HT-29 (cell line): ENCODE data around the gene DEDD2. TPM values are rescaled to one million over a fixed set of nuclear protein-coding genes. Genes with fewer than 3 reads are reported as not detected.

ENCODE experiments used
- DNase-seq: peaks from one replicate; pipeline ENCODE4 v3.0.0-alpha.2; 2015; ENCODE audit warnings: low spot score
- total RNA-seq: library from RNA; depleted of rRNA; stranded (reverse); fragments of >200 nt; shearing (Covaris generic); gene quantifications from 2 replicates; pipeline ENCODE4 v1.2.3, GENCODE V29; 2014

Gene DEDD2
- total RNA-seq, 1 experiment from 2014 or later: 121 TPM

DNA sequence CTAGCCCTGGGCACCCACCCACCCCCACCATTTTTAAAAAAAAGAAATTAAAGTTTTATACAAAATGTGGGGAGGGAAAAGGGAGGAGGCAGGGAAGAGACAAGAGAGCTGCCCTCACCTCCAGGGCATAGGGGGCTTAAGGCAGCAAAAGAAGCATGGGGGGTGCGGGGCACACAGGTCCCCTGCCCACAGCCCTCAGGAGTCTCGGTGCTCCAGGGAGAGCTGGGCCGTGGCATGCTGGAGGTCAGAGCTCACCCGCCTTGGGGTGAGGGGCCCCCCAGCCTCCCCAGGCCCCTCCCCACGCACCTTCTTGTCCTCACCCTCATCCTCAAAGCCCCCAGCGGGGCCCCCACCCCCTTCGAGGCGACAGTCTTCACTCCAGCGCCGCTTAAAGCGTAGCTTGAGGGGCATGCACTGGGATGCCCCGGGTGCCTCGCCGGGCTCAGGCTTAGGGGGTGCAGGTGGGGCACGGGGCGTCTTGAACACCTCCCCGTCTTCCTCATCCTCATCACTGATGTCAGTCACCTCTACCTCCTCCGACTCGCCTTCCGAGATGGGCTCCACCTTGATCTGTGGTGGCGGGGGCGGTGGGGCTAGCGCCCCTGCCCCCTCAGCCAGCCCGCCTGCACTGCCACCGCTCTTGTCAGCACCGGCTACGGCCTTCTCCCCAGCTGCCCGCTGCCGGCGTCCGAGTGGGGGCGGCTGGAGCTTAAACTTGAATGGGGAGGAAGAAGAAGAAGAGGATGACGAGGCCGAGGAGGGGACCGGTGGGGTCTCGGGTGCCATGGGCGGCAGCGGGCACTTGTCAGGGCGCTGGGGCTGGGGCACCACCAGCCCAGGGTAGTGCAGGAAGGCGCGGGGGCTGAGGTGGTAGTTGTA, 31.0 kb upstream of the DEDD2 start:
- no peak for DNase-seq

DNA sequence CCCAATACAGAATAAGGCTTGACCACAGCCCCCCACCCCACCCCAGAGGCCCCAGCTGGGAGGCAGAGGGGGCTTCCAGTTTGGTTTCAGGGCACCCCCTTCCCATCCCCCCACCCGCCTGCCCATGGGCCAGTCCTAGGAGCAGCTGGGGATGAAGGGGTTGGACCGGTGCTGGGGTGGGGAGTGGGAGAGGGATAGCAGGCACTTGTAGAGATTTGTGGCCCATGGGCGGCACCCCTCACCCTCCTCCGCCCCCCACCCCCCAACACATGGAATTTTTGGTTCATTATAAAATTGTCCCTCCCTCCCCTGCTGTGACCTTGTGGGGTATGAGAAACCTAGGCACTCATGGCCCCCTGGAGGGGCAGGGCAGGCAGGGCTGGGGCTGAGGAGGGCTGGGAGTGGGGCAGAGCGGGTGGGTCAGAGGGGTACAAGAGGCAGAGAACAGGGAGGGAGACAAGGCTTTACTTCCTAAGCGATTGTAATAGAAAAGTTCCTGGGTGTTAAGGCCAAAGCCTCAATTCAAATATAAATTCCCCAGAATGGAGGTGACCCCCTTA, 30.2 kb upstream of the DEDD2 start:
- DNase-seq: no peak

DNA sequence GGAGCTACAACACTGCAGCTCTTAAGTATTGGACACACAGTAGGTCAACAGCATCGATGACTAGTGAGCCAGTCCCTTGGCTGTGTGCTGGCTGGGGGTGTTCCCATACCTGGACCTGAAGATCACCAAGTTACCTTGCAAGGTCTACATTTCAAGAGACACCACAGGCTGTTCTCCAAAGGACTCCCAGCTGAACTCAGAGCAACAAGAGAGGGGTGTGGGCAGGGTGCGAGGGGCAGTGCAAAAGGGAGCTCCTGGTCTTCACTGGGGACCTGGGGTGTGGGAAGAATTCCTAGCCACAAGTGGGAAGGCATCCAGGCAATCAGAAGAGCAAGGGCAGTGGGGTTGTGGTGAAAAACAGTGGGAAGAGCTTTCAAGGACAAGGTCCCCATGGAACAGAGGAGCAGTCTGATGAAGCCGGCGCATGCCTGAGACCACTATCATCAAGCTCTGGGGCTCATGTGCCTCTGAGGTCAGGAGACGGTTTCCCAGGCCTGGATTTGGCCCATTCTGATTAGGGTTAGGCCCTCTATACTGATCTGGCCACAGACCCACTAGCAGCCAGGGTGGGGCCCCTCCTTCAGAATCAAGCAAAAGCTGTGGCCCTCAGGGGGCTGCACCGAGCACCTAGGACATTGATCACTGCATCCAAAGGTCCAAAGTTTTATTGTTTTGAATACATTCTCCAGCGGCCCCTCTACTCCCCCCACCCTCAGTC, 29.6 kb upstream of the DEDD2 start:
- DNase-seq: no peak

DNA sequence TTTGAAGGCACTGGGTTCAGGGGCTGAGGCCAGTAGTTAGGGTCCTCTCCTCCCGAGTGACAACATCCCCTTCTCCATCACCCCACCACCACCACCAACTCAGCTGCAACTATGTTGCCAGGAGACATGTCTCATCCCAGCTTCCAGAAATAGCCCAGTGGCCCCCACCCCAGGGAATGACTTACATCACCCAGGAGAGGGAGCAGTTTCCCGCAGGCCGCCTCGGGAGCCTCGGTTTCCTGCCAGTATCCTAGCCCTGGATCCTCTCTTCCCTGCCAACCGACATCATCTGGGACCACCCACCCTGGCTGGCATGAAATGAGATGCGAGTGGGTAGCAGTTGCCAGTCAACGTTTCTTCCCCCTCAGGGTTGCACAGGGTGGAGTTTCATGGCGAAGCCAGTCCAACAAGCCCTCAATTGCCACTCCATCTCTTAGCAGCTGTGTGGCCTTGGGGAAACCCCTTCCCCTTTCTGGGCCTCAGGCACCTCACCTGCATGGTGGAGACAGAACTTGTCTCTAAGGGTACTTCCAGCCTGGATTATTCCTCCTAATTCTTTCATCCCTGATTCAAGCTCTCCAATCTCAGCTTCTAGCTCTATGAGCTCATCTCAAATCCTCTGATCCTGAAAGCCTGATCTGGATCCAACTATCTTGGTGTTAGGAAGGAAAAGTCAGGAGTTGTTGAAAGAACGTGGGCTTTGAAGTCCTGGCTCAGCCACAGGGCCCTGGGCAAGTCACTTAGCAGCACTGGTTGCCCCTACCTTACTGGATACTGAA, 28.9 kb upstream of the DEDD2 start:
- peak; percentile 84 for DNase-seq

DNA sequence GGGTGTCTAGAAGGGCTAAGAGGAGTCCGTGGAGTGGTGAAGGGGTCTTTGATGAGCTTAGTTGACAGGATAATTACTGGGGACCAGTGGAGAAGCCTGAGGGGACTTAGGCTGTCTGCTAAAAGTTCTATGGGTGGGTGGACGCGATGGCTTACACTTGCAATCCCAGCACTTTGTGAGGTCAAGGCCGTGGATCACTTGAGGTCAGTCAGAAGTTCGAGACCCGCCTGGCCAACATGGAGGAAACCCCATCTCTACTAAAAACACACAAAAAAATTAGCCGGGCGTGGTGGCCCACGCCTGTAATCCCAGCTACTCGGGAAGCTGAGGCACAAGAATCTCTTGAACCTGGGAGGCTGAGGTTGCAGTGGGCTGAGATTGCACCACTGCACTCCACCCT, 27.8 kb upstream of the DEDD2 start:
- no peak for DNase-seq

DNA sequence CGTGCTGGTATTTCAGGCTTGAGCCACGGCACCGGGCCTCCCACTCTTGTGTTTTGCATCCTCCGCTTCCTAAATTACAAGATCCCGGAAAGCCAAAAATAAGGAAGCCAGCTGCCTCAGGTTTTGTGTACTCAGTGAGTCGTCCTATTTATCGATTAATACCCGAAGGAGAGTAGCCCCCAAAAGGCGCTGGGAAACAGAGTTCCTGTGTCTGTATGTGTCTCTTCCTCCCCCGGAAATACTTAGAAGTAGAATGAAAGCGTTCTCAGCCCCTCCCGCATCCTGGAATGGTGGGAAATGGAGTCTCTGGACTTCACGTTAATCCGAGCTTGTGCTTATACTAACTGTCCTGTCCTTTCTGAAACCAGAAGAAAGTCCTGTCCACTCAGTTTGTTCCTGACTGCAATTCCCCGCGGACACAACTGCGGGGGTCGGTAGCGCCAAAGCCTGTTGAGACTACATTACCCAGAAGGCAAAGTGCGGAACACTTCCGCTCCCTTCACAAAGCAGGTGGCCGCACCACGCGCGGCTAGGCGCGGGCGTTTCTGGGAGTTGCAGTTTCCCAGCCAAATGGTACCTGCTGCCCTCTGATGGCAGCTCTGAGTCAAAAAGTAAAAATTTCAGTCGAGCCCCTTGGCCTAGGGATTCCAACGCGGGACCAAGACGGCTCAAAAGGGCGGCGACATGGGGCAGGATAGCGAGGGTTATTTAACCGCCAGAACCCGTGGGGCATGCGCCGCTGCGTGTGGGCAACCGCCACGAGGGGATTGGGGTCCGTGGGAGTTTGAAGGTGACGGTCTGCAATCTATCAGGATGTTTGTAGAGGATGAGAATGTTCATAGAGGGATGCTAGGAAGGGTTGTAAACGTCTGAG, 27.1 kb upstream of the DEDD2 start:
- peak; percentile 99 for DNase-seq

DNA sequence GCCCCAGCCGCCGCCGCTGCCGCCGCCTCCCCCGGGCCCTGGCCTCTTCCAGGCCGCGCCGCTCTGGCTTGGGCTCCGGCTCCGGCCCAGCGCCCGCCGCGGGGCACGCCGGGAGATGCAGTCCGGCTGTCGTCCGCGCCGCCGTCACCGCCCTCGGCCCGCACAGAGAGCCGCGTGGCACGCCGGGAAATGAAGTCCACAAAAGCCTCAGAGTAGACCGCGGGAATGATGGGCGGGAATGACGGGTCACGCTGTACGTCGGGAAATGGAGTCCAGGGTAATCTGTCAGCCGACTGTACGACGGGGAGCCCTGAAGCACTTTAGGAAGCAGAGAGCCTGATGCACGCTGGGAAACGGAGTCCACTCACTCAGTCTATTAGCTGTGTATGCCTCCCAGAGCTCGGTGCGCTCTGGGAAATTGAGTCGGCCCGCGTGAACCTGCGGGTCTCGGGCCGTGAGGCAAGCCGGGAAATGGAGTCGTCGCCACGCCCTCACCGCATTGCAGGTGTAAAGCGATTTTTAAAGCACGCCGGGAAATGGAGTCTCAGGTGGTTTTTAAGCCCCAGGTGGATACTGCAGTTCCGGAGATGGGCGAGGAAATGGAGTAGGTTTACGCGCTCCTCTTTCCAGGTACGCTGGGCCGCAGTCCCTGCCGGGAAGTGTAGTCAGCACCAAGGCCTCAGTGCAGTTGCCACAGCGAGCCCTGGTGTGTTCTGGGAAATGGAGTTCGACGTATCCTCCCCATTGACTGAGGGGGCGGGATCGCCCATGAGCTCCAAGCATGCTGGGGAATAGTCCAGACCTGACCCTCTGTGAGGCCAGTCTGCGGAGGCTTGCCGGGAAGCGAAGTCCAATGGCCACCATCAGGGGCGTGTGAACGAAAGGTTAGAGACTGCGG, 25.3 kb upstream of the DEDD2 start, which contains the start of gene GSK3A:
Gene GSK3A, minus strand, starts transcription at position 91 of the 898 bp plus-strand sequence. CDS start 137 bp downstream, outside the sequence.
- peak; percentile 100 for DNase-seq

DNA sequence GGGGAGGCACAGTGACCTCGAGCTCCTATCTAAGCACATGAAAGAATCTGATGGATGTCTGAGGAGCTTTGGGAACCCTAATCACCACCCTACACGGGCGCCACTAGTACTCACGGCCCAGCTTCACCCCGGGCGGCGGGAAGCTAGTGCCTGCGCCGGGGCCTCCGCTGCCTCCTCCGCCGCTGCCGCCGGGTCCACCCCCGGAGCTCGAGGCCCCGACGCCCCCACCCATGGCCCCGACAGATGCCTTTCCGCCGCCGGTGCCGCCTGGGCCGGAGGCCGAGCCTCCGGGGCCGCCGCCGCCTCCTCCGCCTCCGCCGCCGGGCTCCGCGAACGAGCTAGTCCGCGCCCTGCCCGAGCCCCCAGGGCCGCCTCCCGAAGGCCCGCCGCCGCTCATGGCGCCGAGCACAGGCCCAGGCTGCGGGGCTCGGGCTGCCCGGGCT, 24.6 kb upstream of the DEDD2 start:
- DNase-seq: no peak

DNA sequence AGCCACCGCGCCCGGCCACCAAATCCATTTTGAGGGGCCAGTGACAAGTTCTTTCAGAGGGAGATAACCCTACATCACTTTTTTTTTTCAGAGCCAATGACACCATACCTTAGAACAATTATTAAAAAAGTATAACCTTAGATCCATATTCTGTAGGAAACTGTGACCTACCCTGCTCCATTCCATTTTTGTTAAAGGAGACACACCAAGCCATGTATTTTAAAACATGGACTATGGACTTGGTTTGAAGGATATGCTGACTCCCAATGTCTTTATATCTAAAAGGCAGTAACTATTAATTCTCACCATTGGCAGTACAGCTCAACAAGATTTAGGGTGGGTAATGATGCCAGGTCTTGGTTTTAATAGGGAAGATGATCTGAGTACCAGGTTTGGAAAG, 23.8 kb upstream of the DEDD2 start:
- no peak for DNase-seq

DNA sequence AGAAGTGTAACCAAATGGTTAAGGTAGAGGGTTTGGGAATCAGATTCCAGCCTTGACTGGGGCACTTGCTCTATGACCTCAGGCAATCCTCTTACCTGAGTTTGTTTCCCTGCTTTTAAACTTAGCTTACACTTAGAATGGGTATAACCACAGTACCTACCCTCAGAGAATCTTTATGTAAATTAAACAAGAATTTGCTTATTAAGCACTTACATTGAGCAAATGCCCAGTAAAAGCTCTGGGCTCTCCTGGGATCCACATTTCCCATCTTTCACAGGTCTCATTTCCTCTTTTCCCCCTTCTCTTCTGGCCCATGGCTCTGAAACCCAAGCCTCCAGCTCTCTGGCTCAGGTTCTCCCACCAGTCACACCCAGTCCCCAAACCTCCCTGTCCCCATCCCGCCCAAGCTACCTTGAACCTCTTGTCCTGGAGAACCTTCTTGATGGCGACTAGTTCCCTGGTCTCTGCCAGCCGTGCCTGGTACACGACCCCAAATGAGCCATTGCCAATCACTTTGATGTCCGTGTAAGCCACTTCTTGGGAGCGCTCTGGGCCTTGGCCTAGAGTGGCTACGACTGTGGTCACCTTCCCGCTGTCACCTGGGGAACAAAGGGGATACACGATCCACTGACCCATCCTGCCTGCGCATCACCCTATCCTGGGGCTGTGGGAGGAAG, 22.2 kb upstream of the DEDD2 start:
- no peak for DNase-seq

DNA sequence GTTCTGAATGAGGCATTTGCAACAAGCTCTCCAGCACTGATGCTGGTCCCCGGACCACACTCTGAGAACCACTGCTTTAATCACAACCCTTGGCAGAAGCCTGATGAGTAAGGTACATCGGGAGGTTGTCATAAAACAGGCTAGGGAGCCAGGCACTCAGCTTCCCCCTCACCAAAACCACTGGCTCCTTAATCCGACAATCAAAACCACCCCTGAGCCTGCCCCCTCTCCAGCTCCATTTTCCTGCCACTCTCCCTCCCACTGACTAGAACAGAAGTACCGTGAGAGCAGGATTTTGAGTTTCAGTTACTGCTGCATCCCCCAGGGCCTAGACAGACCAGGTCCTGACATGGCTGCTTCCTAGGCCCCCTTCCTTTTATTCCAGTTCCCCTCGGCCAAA, 17.7 kb upstream of the DEDD2 start:
- DNase-seq: no peak

DNA sequence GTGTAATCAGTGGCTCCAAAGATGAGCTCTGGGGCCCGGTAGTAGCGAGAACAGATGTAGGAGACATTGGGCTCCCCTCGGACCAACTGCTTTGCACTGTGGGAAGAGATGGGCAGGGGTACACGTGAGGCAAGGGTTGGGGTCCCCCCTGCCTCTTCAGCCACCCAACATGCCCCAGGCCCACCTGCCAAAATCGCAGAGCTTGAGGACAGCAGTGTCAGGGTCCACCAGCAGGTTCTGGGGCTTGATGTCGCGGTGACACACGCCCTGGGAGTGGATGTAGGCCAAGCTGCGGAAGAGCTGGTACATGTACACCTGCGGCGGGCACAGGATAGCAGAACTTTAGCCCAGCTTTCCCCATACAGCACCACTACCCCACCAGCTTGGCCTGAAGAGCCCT, 16.9 kb upstream of the DEDD2 start:
- no peak for DNase-seq

DNA sequence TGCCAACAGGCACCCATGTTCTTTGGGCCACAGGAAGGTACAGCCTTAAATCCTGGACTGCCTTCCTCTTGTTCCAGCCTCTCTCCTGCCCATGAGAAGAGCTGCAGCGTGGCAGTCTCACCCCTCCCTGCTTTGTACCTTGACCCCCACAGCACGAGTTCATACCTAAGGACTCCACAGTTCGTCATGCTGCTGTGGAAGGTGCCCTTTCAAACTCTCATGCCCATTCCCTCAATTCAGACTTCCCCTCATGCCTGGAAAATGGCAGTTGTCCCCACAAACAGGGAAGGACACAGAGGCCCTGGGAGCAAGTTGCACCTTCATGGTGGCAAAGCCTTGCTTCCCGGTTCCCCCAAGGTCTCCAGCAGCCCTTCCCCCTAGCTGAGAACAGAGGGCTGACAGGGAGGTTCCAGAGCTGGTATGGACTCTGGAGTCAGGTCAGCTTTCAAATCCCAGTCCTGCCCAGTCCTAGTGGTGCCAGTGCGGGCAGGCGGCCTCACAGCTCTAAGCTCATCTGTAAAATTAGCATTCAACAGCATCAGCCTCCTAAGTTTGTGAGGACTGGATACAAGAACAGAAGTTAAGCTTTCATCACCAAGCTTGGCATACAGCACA, 16.3 kb upstream of the DEDD2 start:
- no peak for DNase-seq

DNA sequence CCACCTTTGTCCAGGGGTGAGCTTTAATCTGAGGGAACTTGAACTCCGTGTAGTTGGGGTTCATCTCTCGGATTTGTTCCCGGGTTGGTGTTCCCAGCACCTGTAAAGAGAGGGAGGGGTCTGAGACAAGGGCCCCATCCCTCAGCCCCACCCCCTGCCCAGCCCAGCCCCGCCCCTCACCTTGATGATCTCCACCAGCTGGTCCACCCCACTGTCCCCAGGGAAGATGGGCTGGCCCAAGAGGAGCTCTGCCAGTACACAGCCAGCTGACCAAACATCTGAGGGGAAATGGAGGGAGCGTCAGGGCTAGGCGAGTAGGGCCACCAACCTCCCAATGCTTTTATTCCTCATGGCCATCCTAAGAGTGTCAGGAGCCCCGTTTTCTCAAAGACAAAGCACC, 15.6 kb upstream of the DEDD2 start:
- DNase-seq: no peak

DNA sequence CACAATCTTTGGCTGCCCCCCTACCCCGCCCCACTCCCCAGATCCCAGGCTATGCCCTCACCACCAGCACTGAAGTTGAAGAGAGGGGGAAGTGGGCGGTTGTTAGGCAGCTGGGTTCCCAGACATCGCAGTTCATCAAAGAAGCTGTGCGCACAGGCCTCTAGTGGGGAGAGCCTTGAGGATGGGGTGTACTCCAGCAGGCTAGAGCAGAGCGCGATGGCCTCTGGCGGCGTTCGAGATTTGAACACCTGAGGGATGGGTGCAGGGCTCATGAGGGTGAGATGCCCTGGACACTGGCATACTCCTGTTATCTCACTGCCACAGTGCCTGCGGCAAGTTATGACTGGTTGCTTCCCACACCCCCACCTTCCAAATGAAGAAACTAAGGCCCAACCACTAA, 15.0 kb upstream of the DEDD2 start:
- DNase-seq: no peak

DNA sequence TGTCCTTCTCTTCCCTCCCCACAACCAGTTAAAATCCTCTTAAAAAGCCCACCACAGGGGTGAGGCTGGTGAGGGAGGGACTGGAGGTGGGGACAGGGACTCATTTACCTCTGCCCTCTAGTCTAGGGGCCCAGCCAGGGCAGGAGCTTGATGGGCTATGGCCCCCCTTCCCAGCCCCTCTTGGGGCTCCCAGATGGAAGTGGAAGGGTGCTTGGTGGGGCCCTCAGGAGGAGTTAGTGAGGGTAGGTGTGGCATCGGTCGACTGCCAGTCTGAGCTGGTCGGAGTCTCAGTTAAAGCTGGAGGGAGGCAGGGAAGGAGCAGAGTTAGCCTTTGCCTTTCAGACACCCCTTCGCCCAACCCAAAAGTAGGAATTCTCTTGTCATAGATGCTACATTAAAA, 13.1 kb upstream of the DEDD2 start:
- DNase-seq: no peak

DNA sequence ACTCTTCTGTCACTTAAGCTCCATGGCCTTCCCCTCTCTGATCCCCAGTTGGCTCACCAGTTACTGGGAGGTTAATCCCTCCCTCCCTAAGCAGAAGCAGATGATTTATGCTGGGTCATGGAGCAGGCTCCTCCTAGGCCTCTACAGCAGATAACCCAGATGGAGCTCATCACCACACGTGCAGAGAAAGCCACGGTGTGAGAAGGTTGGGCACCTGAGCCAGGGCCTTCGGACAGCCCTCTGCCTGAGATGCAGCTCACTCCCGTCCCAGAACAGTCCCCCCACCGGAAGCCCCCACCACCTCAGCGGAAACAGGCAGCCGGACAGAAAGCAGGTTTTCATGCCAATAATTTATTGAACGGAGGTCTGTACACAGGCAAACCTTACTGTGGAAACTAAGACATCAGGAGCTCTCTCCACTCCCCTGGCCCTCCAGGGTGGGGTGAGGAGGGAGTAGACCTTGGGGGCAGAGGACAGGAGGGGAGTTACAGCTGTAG, 12.4 kb upstream of the DEDD2 start:
- no peak for DNase-seq

DNA sequence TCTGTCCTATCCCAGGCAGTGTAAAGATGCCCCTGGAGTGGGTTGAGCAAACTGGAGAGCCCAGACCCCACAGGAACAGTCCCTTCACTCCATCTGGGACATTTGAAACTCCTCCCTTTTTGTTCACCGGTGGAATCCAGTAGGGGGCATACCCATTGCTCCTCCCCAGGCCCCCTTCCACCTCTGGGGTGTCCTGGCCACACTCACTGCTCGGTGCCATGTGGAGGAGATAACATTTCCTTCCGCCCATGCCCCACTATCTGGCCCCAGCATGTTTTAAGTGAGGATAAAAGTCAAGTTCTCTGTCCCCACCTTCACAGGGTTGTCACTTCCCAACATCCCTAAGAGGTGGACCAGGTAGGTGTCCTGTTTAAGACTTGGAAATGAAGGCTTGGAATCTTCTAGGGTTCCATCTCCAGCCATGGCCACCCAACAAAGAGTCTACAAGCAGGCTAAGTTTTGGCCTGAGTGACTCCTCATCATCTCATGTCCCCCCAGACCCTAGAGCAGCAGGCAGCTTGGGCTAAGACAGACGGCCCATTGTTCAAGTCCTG, 11.9 kb upstream of the DEDD2 start:
- DNase-seq: no peak
